H9 (cell line): ENCODE data around the gene DPP10. TPM values are rescaled to one million over a fixed set of nuclear protein-coding genes. Genes with fewer than 3 reads are reported as not detected.

Source experiments
- DNase-seq: peaks from one replicate; pipeline ENCODE4 v3.0.0-alpha.2; 2017
- H2AFZ ChIP-seq: one replicate; pipeline ENCODE4 v1.6.1; 2013; ENCODE audit warnings: mild to moderate bottlenecking, low read length, control low read depth, moderate library complexity
- H2AK5ac ChIP-seq: 2 replicates; pipeline ENCODE4 v1.6.1; 2013; ENCODE audit warnings: low read length, control low read depth, mixed read lengths; ENCODE audit not compliant: insufficient read length
- H2BK120ac ChIP-seq: one replicate; pipeline ENCODE4 v1.6.1; 2013; ENCODE audit warnings: low read depth, mild to moderate bottlenecking, low read length, control low read depth, inconsistent platforms; ENCODE audit not compliant: poor library complexity, severe bottlenecking
- H2BK12ac ChIP-seq: 2 replicates; pipeline ENCODE4 v1.6.1; 2013; ENCODE audit warnings: low read length, control low read depth, mixed read lengths, low read depth; ENCODE audit not compliant: insufficient read length
- H2BK15ac ChIP-seq: 2 replicates; pipeline ENCODE4 v1.6.1; 2013; ENCODE audit warnings: low read depth, low read length, control low read depth
- H2BK20ac ChIP-seq: one replicate; pipeline ENCODE4 v1.6.1; 2013; ENCODE audit warnings: low read depth, mild to moderate bottlenecking, low read length, control low read depth, inconsistent platforms; ENCODE audit not compliant: poor library complexity, severe bottlenecking
- H2BK5ac ChIP-seq: 2 replicates; pipeline ENCODE4 v1.6.1; 2013; ENCODE audit warnings: low read length, control low read depth, mixed read lengths; ENCODE audit not compliant: insufficient read length
- H3K14ac ChIP-seq: 2 replicates; pipeline ENCODE4 v1.6.1; 2013; ENCODE audit warnings: low read length, control low read depth; ENCODE audit not compliant: insufficient read depth
- H3K18ac ChIP-seq: 2 replicates; pipeline ENCODE4 v1.6.1; 2013; ENCODE audit warnings: low read depth, mild to moderate bottlenecking, mixed read lengths, low read length, control low read depth; ENCODE audit not compliant: insufficient read length
- H3K23ac ChIP-seq: 2 replicates; pipeline ENCODE4 v1.6.1; 2013; ENCODE audit warnings: low read length, control low read depth, mixed read lengths, low read depth; ENCODE audit not compliant: insufficient read length
- H3K23me2 ChIP-seq: 2 replicates; pipeline ENCODE4 v1.6.1; 2013; ENCODE audit warnings: low read depth, mild to moderate bottlenecking, mixed read lengths, low read length, control low read depth; ENCODE audit not compliant: insufficient read length, poor library complexity, severe bottlenecking
- H3K27ac ChIP-seq: 2 replicates; pipeline ENCODE4 v1.5.1; 2013; ENCODE audit warnings: low read length, control low read depth, mixed read lengths, low read depth; ENCODE audit not compliant: insufficient read length
- H3K27me3 ChIP-seq: 2 replicates; pipeline ENCODE4 v1.6.1; 2013; ENCODE audit warnings: low read length, control low read depth, inconsistent platforms; ENCODE audit not compliant: insufficient read depth
- H3K4ac ChIP-seq: 2 replicates; pipeline ENCODE4 v1.6.1; 2013; ENCODE audit warnings: low read depth, mild to moderate bottlenecking, control low read depth, inconsistent platforms, low read length, moderate library complexity
- H3K4me1 ChIP-seq: 2 replicates; pipeline ENCODE4 v1.6.1; 2013; ENCODE audit warnings: low read length, control low read depth, inconsistent platforms; ENCODE audit not compliant: insufficient read depth
- H3K4me2 ChIP-seq: 2 replicates; pipeline ENCODE4 v1.6.1; 2013; ENCODE audit warnings: low read length, control low read depth, mixed read lengths; ENCODE audit not compliant: insufficient read length, insufficient read depth
- H3K56ac ChIP-seq: 2 replicates; pipeline ENCODE4 v1.6.1; 2013; ENCODE audit warnings: low read depth, mild to moderate bottlenecking, mixed read lengths, low read length, control low read depth; ENCODE audit not compliant: insufficient read length
- H3K79me1 ChIP-seq: 2 replicates; pipeline ENCODE4 v1.6.1; 2013; ENCODE audit warnings: low read depth, mild to moderate bottlenecking, moderate library complexity, low read length, control low read depth, inconsistent platforms; ENCODE audit not compliant: insufficient read depth, poor library complexity, severe bottlenecking
- H3K79me2 ChIP-seq: 2 replicates; pipeline ENCODE4 v1.6.1; 2013; ENCODE audit warnings: low read length, control low read depth, inconsistent platforms; ENCODE audit not compliant: insufficient read depth
- H3K9ac ChIP-seq: 2 replicates; pipeline ENCODE4 v1.6.1; 2013; ENCODE audit warnings: low read length, control low read depth, mixed read lengths; ENCODE audit not compliant: insufficient read length; ENCODE audit errors: extremely low read depth
- H3K9me3 ChIP-seq: one replicate; pipeline ENCODE4 v1.6.1; 2013; ENCODE audit warnings: low read depth, low read length, inconsistent platforms; ENCODE audit not compliant: control insufficient read depth
- H3T11ph ChIP-seq: one replicate; pipeline ENCODE4 v1.6.1; 2013; ENCODE audit warnings: mild to moderate bottlenecking, low read length, control low read depth, inconsistent platforms
- H4K20me1 ChIP-seq: one replicate; pipeline ENCODE4 v1.6.1; 2013; ENCODE audit not compliant: control insufficient read depth, insufficient read length, insufficient read depth
- H4K5ac ChIP-seq: 2 replicates; pipeline ENCODE4 v1.6.1; 2013; ENCODE audit warnings: low read depth, mild to moderate bottlenecking, mixed read lengths, low read length, control low read depth; ENCODE audit not compliant: insufficient read length
- H4K8ac ChIP-seq: replicated peaks from 2 replicates; pipeline ENCODE4 v1.6.1; 2013; ENCODE audit warnings: low read length, control low read depth, mixed read lengths, low read depth; ENCODE audit not compliant: insufficient read length
- H4K91ac ChIP-seq: 2 replicates; pipeline ENCODE4 v1.6.1; 2013; ENCODE audit warnings: low read depth, mild to moderate bottlenecking, moderate library complexity, mixed read lengths, low read length, control low read depth; ENCODE audit not compliant: insufficient read length
- H3K27ac Mint-ChIP-seq, 3 experiments: 2 replicates in 2 of 3; 3 replicates in 1 of 3; pipeline ENCODE4 v1.8.0; 2020 to 2021; ENCODE audit warnings: mixed read lengths in 3 of 3, mild to moderate bottlenecking in 1 of 3, moderate library complexity in 1 of 3
- H3K27me3 Mint-ChIP-seq: 2 replicates; pipeline ENCODE4 v1.8.0; 2021; ENCODE audit warnings: low read depth, mild to moderate bottlenecking, moderate library complexity, mixed read lengths
- H3K36me3 Mint-ChIP-seq, 3 experiments: 2 replicates in 2 of 3; 3 replicates in 1 of 3; pipeline ENCODE4 v1.8.0; 2020 to 2021; ENCODE audit warnings: low read depth in 3 of 3, mixed read lengths in 3 of 3; ENCODE audit not compliant: insufficient read depth in 1 of 3
- H3K4me1 Mint-ChIP-seq, 2 experiments: 2 replicates each; pipeline ENCODE4 v1.8.0; 2020; ENCODE audit warnings: mixed read lengths in 2 of 2
- H3K4me3 Mint-ChIP-seq, 2 experiments: 2 replicates in 1 of 2; 3 replicates in 1 of 2; pipeline ENCODE4 v1.8.0; 2020 to 2021; ENCODE audit warnings: mild to moderate bottlenecking in 2 of 2, mixed read lengths in 2 of 2, moderate library complexity in 1 of 2
- H3K9me3 Mint-ChIP-seq, 2 experiments: 2 replicates in 1 of 2; 3 replicates in 1 of 2; pipeline ENCODE4 v1.8.0; 2020; ENCODE audit warnings: mild to moderate bottlenecking in 2 of 2, mixed read lengths in 2 of 2, moderate library complexity in 1 of 2
- CTCF ChIP-seq: fragments of 200-600 bp; sonication (generic); conservative IDR thresholded peaks from 3 replicates; pipeline ENCODE4 v1.8.0; 2021; ENCODE audit warnings: antibody characterized with exemption, mild to moderate bottlenecking
- WGBS: extraction: QIAGEN DNeasy Blood & Tissue Kit; methylation state at CpG from one replicate; pipeline ENCODE4 v1.1.7; 2013; ENCODE audit warnings: missing lambda C conversion rate, low lambda C conversion rate, mixed read lengths; ENCODE audit not compliant: insufficient read length; ENCODE audit errors: extremely low coverage; 5-methylcytosine and 5-hydroxymethylcytosine counted together
- total RNA-seq: library from RNA; stranded (reverse); gene quantifications from 2 replicates; pipeline ENCODE4 v1.2.1, GENCODE V29; 2021

Gene DPP10
- total RNA-seq, 1 experiment from 2014 or later, result 11.3 TPM

GRCh38 chr2:115327061-115327460, 884.6 kb downstream of the DPP10 start:
- no peaks in the 10 kb centered on the region for H3K23me2 ChIP-seq
- no peak overlapping the region for H3K14ac ChIP-seq
- Mint-ChIP-seq H3K4me1 (peaks cover 0 to 4% of the 10 kb centered on the region in 2 experiments; a peak in 2 of 4 replicates), H3K36me3 (peaks cover 0 to 25% (median 15%) of the 10 kb centered on the region in 3 experiments; a peak in 5 of 7 replicates), H3K27ac (no peak overlapping the region), H3K27me3 (no peaks in the 10 kb centered on the region), H3K9me3 (peaks cover 10 to 17% of the 10 kb centered on the region in 2 experiments; a peak in 4 of 5 replicates), H3K4me3 (no peak overlapping the region)
- H4K20me1 ChIP-seq, result no peaks in the 10 kb centered on the region
- no peaks in the 10 kb centered on the region for H3K79me1 ChIP-seq
- no peak overlapping the region for H3K56ac ChIP-seq
- no peak overlapping the region for H3T11ph ChIP-seq
- no peak overlapping the region for H2BK15ac ChIP-seq
- H3K27ac ChIP-seq, result no peak overlapping the region
- no peak overlapping the region for H4K5ac ChIP-seq
- no peak overlapping the region for H4K8ac ChIP-seq
- H3K9ac ChIP-seq, result no peak overlapping the region
- H3K4me2 ChIP-seq, result no peak overlapping the region
- no peak overlapping the region for H2BK20ac ChIP-seq
- no peak overlapping the region for H3K23ac ChIP-seq
- WGBS, result no CpG with 5 or more reads among the region's 1 CpG
- H3K79me2 ChIP-seq, result no peaks in the 10 kb centered on the region
- H3K4me1 ChIP-seq, result no peaks in the 10 kb centered on the region
- H2BK12ac ChIP-seq, result no peak overlapping the region
- no peak overlapping the region for H3K18ac ChIP-seq
- H4K91ac ChIP-seq, result no peak overlapping the region
- H3K4ac ChIP-seq, result no peak overlapping the region
- TF ChIP-seq CTCF, result no peak
- no peak overlapping the region for H2BK120ac ChIP-seq
- H3K9me3 ChIP-seq, result no peaks in the 10 kb centered on the region
- no peak for DNase-seq
- no peak overlapping the region for H2AK5ac ChIP-seq
- no peak overlapping the region for H2AFZ ChIP-seq
- no peaks in the 10 kb centered on the region for H3K27me3 ChIP-seq
- H2BK5ac ChIP-seq, result no peak overlapping the region
